B cell (primary cell): Measurements from ENCODE around the gene LRRC4. TPM values are rescaled to one million over a fixed set of nuclear protein-coding genes. Genes with fewer than 3 reads are reported as not detected.

Source experiments
- ATAC-seq: fragments of 200-7000 bp; cut with Tn5 transposase; one replicate; pipeline ENCODE4 v1.10.0; 2021; ENCODE audit warnings: low read depth, mild to moderate bottlenecking, moderate number of reproducible peaks, moderate library complexity
- CTCF ChIA-PET: fragments of 350-600 bp; sonication (Branson Sonifier 250); formaldehyde crosslinking; loops from one replicate; lab custom pipeline; 2021; ENCODE audit warnings: antibody characterized with exemption, inconsistent platforms; lab: Charles Lee
- POLR2A ChIA-PET: fragments of 350-600 bp; sonication (Branson Sonifier 250); formaldehyde crosslinking; loops from one replicate; lab custom pipeline; 2021; ENCODE audit warnings: antibody characterized with exemption; lab: Charles Lee
- DNase-seq: peaks from one replicate; pipeline ENCODE4 v3.0.0; 2013
- H2AFZ ChIP-seq: 2 replicates; pipeline ENCODE4 v1.6.1; 2012; ENCODE audit warnings: mild to moderate bottlenecking, low read depth, low read length; ENCODE audit not compliant: insufficient read depth, poor library complexity, severe bottlenecking
- H3K27ac ChIP-seq, 2 donors: 1 replicate in 1 of 2; 2 replicates in 1 of 2; pipeline ENCODE4 v1.5.1; 2012 to 2013; ENCODE audit warnings: low read length in 2 of 2, mild to moderate bottlenecking in 2 of 2, moderate library complexity in 1 of 2
- H3K27me3 ChIP-seq, 4 experiments: fragments of 200-600 bp in 1 of 4; sonication (generic) in 1 of 4; replicated peaks in 1 of 4; 1 replicate in 2 of 4; 2 replicates in 2 of 4; pipeline versions ENCODE4 v1.6.1 to v1.7.0; 2013 to 2016; ENCODE audit warnings: low read length in 3 of 4, mild to moderate bottlenecking in 2 of 4, mixed read lengths in 1 of 4, moderate library complexity in 1 of 4; ENCODE audit not compliant: insufficient read depth in 4 of 4, control insufficient read depth in 3 of 4; ENCODE audit errors: control extremely low read depth in 1 of 4
- H3K36me3 ChIP-seq, 2 experiments: replicated peaks in 1 of 2; 1 replicate in 1 of 2; 2 replicates in 1 of 2; pipeline versions ENCODE4 v1.6.1 to v1.7.1; 2013; ENCODE audit warnings: low read length in 1 of 2; ENCODE audit not compliant: insufficient read depth in 2 of 2, control insufficient read depth in 1 of 2; ENCODE audit errors: control extremely low read depth in 1 of 2, extremely low read depth in 1 of 2
- H3K4me1 ChIP-seq, 2 donors: fragments of 200-600 bp in 1 of 2; sonication (generic) in 1 of 2; 1 replicate in 1 of 2; 2 replicates in 1 of 2; pipeline versions ENCODE4 v1.5.1 to v1.6.1; 2013 to 2017; ENCODE audit warnings: low read length in 2 of 2; ENCODE audit not compliant: control insufficient read depth in 2 of 2, insufficient read depth in 2 of 2
- H3K4me2 ChIP-seq: replicated peaks from 2 replicates; pipeline ENCODE3; 2012; ENCODE audit warnings: mild to moderate bottlenecking, low read depth, low read length; ENCODE audit not compliant: poor library complexity, severe bottlenecking
- H3K4me3 ChIP-seq, 5 experiments: fragments of 200-600 bp in 1 of 5; sonication (generic) in 1 of 5; 1 replicate in 3 of 5; 2 replicates in 2 of 5; pipeline versions ENCODE4 v1.5.1 to v1.7.0; 2011 to 2016; ENCODE audit warnings: low read length in 4 of 5, mild to moderate bottlenecking in 4 of 5, low read depth in 2 of 5, control low read depth in 1 of 5, moderate library complexity in 1 of 5; ENCODE audit not compliant: insufficient read depth in 1 of 5; ENCODE audit errors: control extremely low read depth in 1 of 5, extremely low read depth in 1 of 5
- H3K79me2 ChIP-seq: fragments of 200-600 bp; sonication (generic); one replicate; pipeline ENCODE4 v1.6.0; 2016; ENCODE audit warnings: low read length; ENCODE audit not compliant: control insufficient read depth, insufficient read depth
- H3K9ac ChIP-seq: fragments of 200-600 bp; sonication (generic); 2 replicates; pipeline ENCODE4 v1.6.1; 2017; ENCODE audit warnings: mild to moderate bottlenecking, low read length, moderate library complexity
- H3K9me3 ChIP-seq, 3 donors: one replicate each; pipeline versions ENCODE4 v1.6.1 to v1.7.1; 2013; ENCODE audit warnings: low read length in 2 of 3; ENCODE audit not compliant: control insufficient read depth in 2 of 3, insufficient read depth in 1 of 3; ENCODE audit errors: control extremely low read depth in 1 of 3
- H4K20me1 ChIP-seq: 2 replicates; pipeline ENCODE4 v1.6.0; 2012; ENCODE audit warnings: mild to moderate bottlenecking, low read length; ENCODE audit not compliant: insufficient read depth, control insufficient read depth, poor library complexity, severe bottlenecking
- H3K27ac Mint-ChIP-seq: one replicate; pipeline ENCODE4 v1.8.0; 2021; ENCODE audit warnings: mixed read lengths
- H3K27me3 Mint-ChIP-seq: one replicate; pipeline ENCODE4 v1.8.0; 2021; ENCODE audit warnings: mixed read lengths
- H3K4me1 Mint-ChIP-seq: one replicate; pipeline ENCODE4 v1.8.0; 2021; ENCODE audit warnings: mixed read lengths
- H3K4me3 Mint-ChIP-seq: one replicate; pipeline ENCODE4 v1.8.0; 2021; ENCODE audit warnings: mixed read lengths
- H3K9me3 Mint-ChIP-seq: one replicate; pipeline ENCODE4 v1.8.0; 2022; ENCODE audit warnings: mixed read lengths; ENCODE audit not compliant: insufficient read depth
- CTCF ChIP-seq: fragments of 200-600 bp; IDR thresholded peaks from one replicate; pipeline ENCODE4 v1.8.0; 2022; ENCODE audit warnings: antibody characterized with exemption, mild to moderate bottlenecking
- EZH2 ChIP-seq: IDR thresholded peaks from 2 replicates; pipeline ENCODE4 v1.6.1; 2012; ENCODE audit warnings: borderline replicate concordance, low read depth, mild to moderate bottlenecking, moderate library complexity, low read length; ENCODE audit not compliant: insufficient read depth, poor library complexity, severe bottlenecking
- WGBS: methylation state at CpG from one replicate; pipeline ENCODE4 v1.1.5; 2013; ENCODE audit warnings: missing lambda C conversion rate; ENCODE audit not compliant: insufficient coverage; 5-methylcytosine and 5-hydroxymethylcytosine counted together
- intact Hi-C: fragments of 100-400 bp; cut with micrococcal nuclease; formaldehyde crosslinking; loops from one replicate; pipeline ENCODE4 v1.10.0; 2022
- polyA plus RNA-seq: library from polyadenylated mRNA; depleted of rRNA; stranded (reverse); fragments of >200 nt; gene quantifications from 2 replicates; pipeline ENCODE4 v1.2.3, GENCODE V29; 2012
- total RNA-seq, 2 donors: library from RNA; stranded (reverse); fragments of 120-200 nt in 1 of 2; gene quantifications; 1 replicate in 1 of 2; 2 replicates in 1 of 2; pipeline versions ENCODE4 v1.2.3 to v1.2.4, GENCODE V29; 2013 to 2022

The LRRC4 gene
- total and polyA plus RNA-seq, 2 donors (not counting 1 experiment from before 2014, with no cell fraction given) = 0.98 to 1.2 TPM

GRCh38 chr7:128017862-128018845, 13.1 kb downstream of the LRRC4 start:
- H3K27me3 Mint-ChIP-seq = no peaks in the 10 kb centered on the region
- ATAC-seq (no peak), DNase-seq (no peak)
- Histone ChIP-seq H3K79me2 (peaks cover 13% of the 10 kb centered on the region), H3K4me2 (no peak overlapping the region), H3K27me3 (no peaks in the 10 kb centered on the region), H3K4me1 (no peaks in the 10 kb centered on the region), H3K36me3 (peaks cover 2 to 44% of the 10 kb centered on the region in 2 experiments), H3K4me3 (no peak overlapping the region), H3K9ac (no peak overlapping the region), H3K9me3 (no peaks in the 10 kb centered on the region), H4K20me1 (peaks cover 24% of the 10 kb centered on the region), H3K27ac (no peak overlapping the region), H2AFZ (no peak overlapping the region)
- no peak overlapping the region for H3K27ac Mint-ChIP-seq
- no peaks in the 10 kb centered on the region for H3K9me3 Mint-ChIP-seq
- intact Hi-C loops = no loop called here
- ChIA-PET CTCF (interaction anchor here (1.6 kb wide), 1 partner anchor 11 kb away, joined by 3 read pairs; no protein-coding TSS in a partner anchor), POLR2A (interaction anchor here (0.6 kb wide), 1 partner anchor 13 kb away, joined by 8 read pairs; no protein-coding TSS in a partner anchor)
- no peak overlapping the region for H3K4me3 Mint-ChIP-seq
- H3K4me1 Mint-ChIP-seq = no peaks in the 10 kb centered on the region
- 87% methylated on average over 7 of the region's 8 CpGs for WGBS
- no peak for TF ChIP-seq CTCF
- TF ChIP-seq EZH2 = no peak

GRCh38 chr7:128017460-128017859, 13.8 kb downstream of the LRRC4 start:
- H2AFZ ChIP-seq = no peak overlapping the region
- no peak for DNase-seq
- POLR2A ChIA-PET = no interaction called here
- no peaks in the 10 kb centered on the region for H3K4me1 Mint-ChIP-seq
- CTCF ChIA-PET = interaction anchor here (1.1 kb wide), 1 partner anchor 21 kb away, joined by 4 read pairs; no protein-coding TSS in a partner anchor
- H3K9me3 Mint-ChIP-seq = no peaks in the 10 kb centered on the region
- H3K4me1 ChIP-seq = no peaks in the 10 kb centered on the region
- no peak overlapping the region for H3K27ac Mint-ChIP-seq
- ATAC-seq = no peak
- no peak overlapping the region for H3K4me2 ChIP-seq
- H3K9ac ChIP-seq = no peak overlapping the region
- H3K4me3 Mint-ChIP-seq = no peak overlapping the region
- peaks cover 13% of the 10 kb centered on the region for H3K79me2 ChIP-seq
- no peak for TF ChIP-seq CTCF
- TF ChIP-seq EZH2 = no peak
- intact Hi-C loops = no loop called here
- H3K36me3 ChIP-seq = peaks cover 2 to 45% of the 10 kb centered on the region in 2 experiments
- H4K20me1 ChIP-seq = peaks cover 31% of the 10 kb centered on the region
- 96% methylated on average over 5 of the region's 6 CpGs for WGBS
- H3K27ac ChIP-seq = no peak overlapping the region
- H3K27me3 Mint-ChIP-seq = no peaks in the 10 kb centered on the region
- no peaks in the 10 kb centered on the region for H3K27me3 ChIP-seq
- H3K4me3 ChIP-seq = no peak overlapping the region
- H3K9me3 ChIP-seq = no peaks in the 10 kb centered on the region
